Prostate gland (tissue), 2 donors: ENCODE measurements around the gene C4orf50. TPM values are rescaled to one million over a fixed set of nuclear protein-coding genes. Genes with fewer than 3 reads are reported as not detected.

Experiments used
- DNase-seq: peaks from one replicate; pipeline ENCODE4 v3.0.0-alpha.2; 2019; ENCODE audit warnings: low spot score
- H3K27ac ChIP-seq, 2 donors: fragments of 200-600 bp; sonication (generic); 2 replicates each; pipeline ENCODE4 v1.5.1; 2017 to 2019
- H3K27me3 ChIP-seq: fragments of 200-600 bp; sonication (generic); replicated peaks from 2 replicates; pipeline ENCODE4 v1.5.1; 2019; ENCODE audit not compliant: insufficient read depth
- H3K36me3 ChIP-seq, 2 donors: fragments of 200-600 bp; sonication (generic); 1 replicate in 1 of 2; 2 replicates in 1 of 2; pipeline versions ENCODE4 v1.5.1 to v1.8.1; 2017 to 2019
- H3K4me1 ChIP-seq: fragments of 200-600 bp; sonication (generic); replicated peaks from 2 replicates; pipeline ENCODE4 v1.5.1; 2019
- H3K4me3 ChIP-seq, 2 donors: fragments of 200-600 bp; sonication (generic); 2 replicates each; pipeline ENCODE4 v1.5.1; 2017 to 2019
- H3K9me3 ChIP-seq: fragments of 200-600 bp; sonication (generic); 2 replicates; pipeline ENCODE4 v1.5.1; 2017
- CTCF ChIP-seq, 4 experiments: fragments of 200-600 bp in 2 of 4; fragments of 450-650 bp in 2 of 4; sonication (generic) in 2 of 4; IDR thresholded peaks; 1 replicate in 3 of 4; 2 replicates in 1 of 4; pipeline ENCODE4 v1.5.1; 2016 to 2019; ENCODE audit warnings: antibody characterized with exemption in 4 of 4, mild to moderate bottlenecking in 2 of 4, moderate library complexity in 2 of 4
- POLR2A ChIP-seq: fragments of 450-650 bp; IDR thresholded peaks from one replicate; pipeline ENCODE4 v1.6.1; 2016; ENCODE audit warnings: antibody characterized with exemption, mild to moderate bottlenecking
- POLR2AphosphoS5 ChIP-seq: sonication (generic); formaldehyde crosslinking; IDR thresholded peaks from one replicate; pipeline ENCODE4 v1.6.1; 2017; ENCODE audit warnings: antibody characterized with exemption
- whole genome bisulfite sequencing: methylation state at CpG from one replicate; pipeline ENCODE4 v1.1.5; 2018; 5-methylcytosine and 5-hydroxymethylcytosine counted together
- intact Hi-C: fragments of 100-400 bp; cut with DNase I; formaldehyde crosslinking; loops from one replicate; pipeline ENCODE4 v1.14.2; 2022
- total RNA-seq, 2 donors: library from RNA; depleted of rRNA; stranded (reverse); fragments of >200 nt; gene quantifications; one replicate each; pipeline ENCODE4 v1.1.0, GENCODE V29; 2016

Gene C4orf50
- total RNA-seq, 2 donors from 2014 or later, result 0.87 to 2.8 TPM

GRCh38 chr4:5989236-5990225 lies 28.7 kb downstream of the C4orf50 start:
- intact Hi-C loops, result no loop called here
- Histone ChIP-seq H3K27me3 (peaks cover 3% of the 10 kb centered on the region), H3K4me3 (no peak overlapping the region), H3K27ac (no peak overlapping the region), H3K9me3 (no peaks in the 10 kb centered on the region), H3K4me1 (no peaks in the 10 kb centered on the region), H3K36me3 (no peaks in the 10 kb centered on the region)
- no peak for TF ChIP-seq POLR2AphosphoS5
- no peak for TF ChIP-seq POLR2A
- TF ChIP-seq CTCF (IDR thresholded peaks at IDR 0.05), result no peak
- DNase-seq, result no peak
- 83% methylated on average over 17 of the region's 18 CpGs for WGBS

- 85% methylated on average over 14 of the region's 14 CpGs for WGBS
- TF ChIP-seq POLR2AphosphoS5 (no peak), CTCF (IDR thresholded peaks at IDR 0.05) (no peak), POLR2A (no peak)
- no peak for DNase-seq
- Histone ChIP-seq H3K9me3 (no peaks in the 10 kb centered on the region), H3K36me3 (no peaks in the 10 kb centered on the region), H3K27ac (no peak overlapping the region), H3K4me1 (no peaks in the 10 kb centered on the region), H3K4me3 (no peak overlapping the region), H3K27me3 (peaks cover 3% of the 10 kb centered on the region)
- intact Hi-C loops, result no loop called here
Observed at GRCh38 chr4:5988086-5988845, 30.0 kb downstream of the C4orf50 start.

GRCh38 chr4:5984843-5985242 lies 33.4 kb downstream of the C4orf50 start:
- intact Hi-C loops, result no loop called here
- no peak overlapping the region for H3K4me3 ChIP-seq
- no peaks in the 10 kb centered on the region for H3K4me1 ChIP-seq
- no peak overlapping the region for H3K27ac ChIP-seq
- DNase-seq, result no peak
- no peaks in the 10 kb centered on the region for H3K36me3 ChIP-seq
- TF ChIP-seq POLR2AphosphoS5, result no peak
- no peak for TF ChIP-seq CTCF (IDR thresholded peaks at IDR 0.05)
- no peak for TF ChIP-seq POLR2A
- H3K27me3 ChIP-seq, result no peaks in the 10 kb centered on the region
- no peaks in the 10 kb centered on the region for H3K9me3 ChIP-seq

GRCh38 chr4:5982156-5982973 lies 35.9 kb downstream of the C4orf50 start:
- no peak overlapping the region for H3K27ac ChIP-seq
- TF ChIP-seq CTCF (IDR thresholded peaks at IDR 0.05), result no peak
- 62% methylated on average over 9 of the region's 9 CpGs for WGBS
- DNase-seq, result no peak
- no peak overlapping the region for H3K4me3 ChIP-seq
- no peaks in the 10 kb centered on the region for H3K4me1 ChIP-seq
- no peaks in the 10 kb centered on the region for H3K9me3 ChIP-seq
- intact Hi-C loops, result no loop called here
- no peaks in the 10 kb centered on the region for H3K27me3 ChIP-seq
- no peaks in the 10 kb centered on the region for H3K36me3 ChIP-seq
